ENCODE results near the gene MYO16.

MYO16 gene

GRCh38 chr13:109123971-109124370 lies 494.6 kb downstream of the MYO16 start:
- DNase-seq (ENCODE audit: low spot score), result no peak
- in situ Hi-C loops (cut with MboI; ENCODE audit: low pct_unique_long_range_greater_than_20kb, low sequenced_read_pairs, unreplicated experiment), result no loop called here
- TF ChIP-seq CTCF (IDR thresholded peaks at IDR 0.05; ENCODE audit: extremely low read depth, insufficient read depth, missing control alignments), result no peak

DNA sequence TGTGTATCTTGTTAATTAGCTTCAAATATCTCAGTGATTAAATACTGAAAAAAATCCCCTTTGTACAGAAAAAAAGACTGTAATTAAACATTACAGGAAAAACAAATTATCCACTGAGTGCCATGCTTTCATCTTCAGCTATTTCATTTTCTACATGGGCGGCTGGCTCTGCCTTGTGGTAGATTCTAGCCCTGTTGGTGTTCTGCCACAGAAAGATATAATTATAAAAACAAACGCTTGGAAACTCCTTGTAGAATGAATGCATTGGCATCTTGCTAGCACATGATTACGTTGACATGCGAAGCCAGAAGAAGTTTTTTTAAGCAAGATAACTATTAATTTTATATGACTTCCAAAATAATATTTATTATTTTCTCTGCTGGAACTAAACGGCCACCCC lies 496.8 kb downstream of the MYO16 start:
- DNase-seq (ENCODE audit: low spot score), result no peak
- in situ Hi-C loops (cut with MboI; ENCODE audit: low pct_unique_long_range_greater_than_20kb, low sequenced_read_pairs, unreplicated experiment), result no loop called here
- TF ChIP-seq CTCF (IDR thresholded peaks at IDR 0.05; ENCODE audit: extremely low read depth, insufficient read depth, missing control alignments), result no peak

GRCh38 chr13:109126891-109127641 lies 497.7 kb downstream of the MYO16 start:
- in situ Hi-C loops (cut with MboI; ENCODE audit: low pct_unique_long_range_greater_than_20kb, low sequenced_read_pairs, unreplicated experiment), result no loop called here
- no peak for TF ChIP-seq CTCF (IDR thresholded peaks at IDR 0.05; ENCODE audit: extremely low read depth, insufficient read depth, missing control alignments)
- DNase-seq (ENCODE audit: low spot score), result no peak

DNA sequence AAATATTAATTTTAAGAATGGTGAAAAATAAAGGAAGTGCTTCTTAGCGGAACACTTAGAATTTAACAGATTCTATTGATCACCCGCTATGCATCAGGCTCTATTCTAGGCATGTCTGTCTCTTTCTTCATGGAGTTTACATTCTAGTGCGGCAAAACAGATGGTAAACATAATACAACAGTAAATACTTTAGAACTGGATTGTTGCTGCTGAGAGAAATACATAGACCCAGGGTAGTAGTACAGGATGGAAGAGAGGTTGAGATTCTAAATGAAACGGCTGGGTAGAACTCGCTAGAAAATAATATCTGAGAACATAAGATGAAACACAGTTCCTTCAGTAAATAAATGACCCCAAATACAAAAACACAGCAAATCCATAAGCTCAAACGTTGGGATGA lies 498.7 kb downstream of the MYO16 start:
- TF ChIP-seq CTCF (IDR thresholded peaks at IDR 0.05; ENCODE audit: extremely low read depth, insufficient read depth, missing control alignments), result no peak
- in situ Hi-C loops (cut with MboI; ENCODE audit: low pct_unique_long_range_greater_than_20kb, low sequenced_read_pairs, unreplicated experiment), result no loop called here

GRCh38 chr13:109130093-109130835 lies 500.9 kb downstream of the MYO16 start:
- in situ Hi-C loops (cut with MboI; ENCODE audit: low pct_unique_long_range_greater_than_20kb, low sequenced_read_pairs, unreplicated experiment), result no loop called here
- no peak for TF ChIP-seq CTCF (IDR thresholded peaks at IDR 0.05; ENCODE audit: extremely low read depth, insufficient read depth, missing control alignments)
- no peak for DNase-seq (ENCODE audit: low spot score)

More for the DNA sequence above, 498.7 kb downstream of the MYO16 start:
- no peak for DNase-seq (ENCODE audit: low spot score)

DNA sequence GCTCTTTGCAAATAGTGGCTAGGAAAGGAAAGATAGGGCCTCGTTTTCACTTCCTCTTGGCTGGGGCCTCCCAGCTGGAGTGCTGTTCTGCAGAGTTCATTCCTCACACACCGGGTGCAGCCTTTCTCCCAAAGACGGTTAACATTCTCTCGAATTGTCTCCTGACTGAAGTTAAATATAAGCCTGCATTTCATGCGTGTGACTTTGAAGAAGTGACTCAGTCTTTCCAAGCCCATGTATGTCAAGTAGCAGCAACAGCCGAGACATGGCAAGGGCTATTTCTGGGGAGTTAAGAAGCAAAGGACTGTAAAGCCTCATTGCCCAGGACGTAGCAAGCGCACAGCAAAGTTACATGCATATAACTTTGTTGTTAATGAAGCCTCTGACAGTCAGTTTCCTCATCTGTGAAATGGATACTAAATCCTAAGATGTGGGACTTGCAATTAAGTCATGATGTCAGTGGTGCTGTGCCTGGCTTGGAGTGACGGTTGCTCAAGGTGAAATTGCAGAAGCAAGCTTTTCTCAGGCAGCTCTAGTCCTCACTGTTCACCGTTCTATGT lies 502.4 kb downstream of the MYO16 start:
- in situ Hi-C loops (cut with MboI; ENCODE audit: low pct_unique_long_range_greater_than_20kb, low sequenced_read_pairs, unreplicated experiment), result no loop called here
- DNase-seq (ENCODE audit: low spot score), result peak; percentile 26
- no peak for TF ChIP-seq CTCF (IDR thresholded peaks at IDR 0.05; ENCODE audit: extremely low read depth, insufficient read depth, missing control alignments)

Data from GM13977 (cell line).